GM12872 (cell line): ENCODE results near the gene CDC42EP3.

Source experiments
- TF ChIP-seq, protein P1 (sequence below): IDR thresholded peaks from 3 replicates; pipeline ENCODE4 v1.5.1; 2011; ENCODE audit warnings: low read depth, mild to moderate bottlenecking, low read length, moderate library complexity; ENCODE audit not compliant: insufficient read depth

The CDC42EP3 gene, protein sequence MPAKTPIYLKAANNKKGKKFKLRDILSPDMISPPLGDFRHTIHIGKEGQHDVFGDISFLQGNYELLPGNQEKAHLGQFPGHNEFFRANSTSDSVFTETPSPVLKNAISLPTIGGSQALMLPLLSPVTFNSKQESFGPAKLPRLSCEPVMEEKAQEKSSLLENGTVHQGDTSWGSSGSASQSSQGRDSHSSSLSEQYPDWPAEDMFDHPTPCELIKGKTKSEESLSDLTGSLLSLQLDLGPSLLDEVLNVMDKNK

DNA sequence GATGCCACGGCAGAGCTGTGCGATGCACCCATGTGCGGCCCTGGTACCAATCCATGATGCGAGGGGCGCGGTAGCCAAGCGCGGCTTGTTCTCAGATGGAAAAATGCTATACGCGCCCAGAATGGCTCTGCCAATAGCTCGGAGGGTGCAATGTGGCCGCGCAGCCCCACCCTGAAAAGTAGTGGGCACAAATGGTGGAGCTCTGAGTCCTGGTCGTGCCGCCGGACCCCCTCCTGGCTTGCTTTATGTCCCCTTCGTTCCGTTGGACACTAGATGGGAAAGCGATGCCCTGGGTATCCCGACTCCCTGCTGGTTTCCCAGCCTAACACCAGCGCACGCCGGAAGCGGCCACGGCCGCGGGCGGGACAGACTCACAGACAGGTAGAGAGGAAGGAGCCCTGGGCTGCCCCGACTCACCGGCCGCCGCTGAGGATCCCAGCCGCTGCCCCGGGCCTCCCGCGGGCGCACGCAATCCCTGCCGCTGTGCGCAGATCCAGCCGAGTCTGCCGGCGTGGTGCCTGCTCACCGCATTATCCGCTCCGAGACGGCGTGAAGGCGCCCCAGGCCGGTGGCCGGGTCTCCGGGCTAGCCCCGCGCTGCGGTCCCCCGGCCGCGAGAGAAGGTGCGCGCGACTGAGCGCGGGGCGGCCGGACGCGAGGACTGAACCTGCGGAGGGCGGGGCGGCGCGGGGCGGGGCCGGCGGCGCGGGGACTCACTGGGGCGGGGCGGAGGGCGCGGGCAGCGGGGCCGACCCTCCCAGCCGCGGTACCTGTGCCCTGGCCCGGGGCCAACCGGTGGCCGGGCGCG is at the start of gene CDC42EP3:
Gene CDC42EP3 (minus strand): TSS at position 634 of the 807 bp plus-strand sequence. CDS start 25,055 bp downstream, outside the sequence.
- TF ChIP-seq, protein P1, sequence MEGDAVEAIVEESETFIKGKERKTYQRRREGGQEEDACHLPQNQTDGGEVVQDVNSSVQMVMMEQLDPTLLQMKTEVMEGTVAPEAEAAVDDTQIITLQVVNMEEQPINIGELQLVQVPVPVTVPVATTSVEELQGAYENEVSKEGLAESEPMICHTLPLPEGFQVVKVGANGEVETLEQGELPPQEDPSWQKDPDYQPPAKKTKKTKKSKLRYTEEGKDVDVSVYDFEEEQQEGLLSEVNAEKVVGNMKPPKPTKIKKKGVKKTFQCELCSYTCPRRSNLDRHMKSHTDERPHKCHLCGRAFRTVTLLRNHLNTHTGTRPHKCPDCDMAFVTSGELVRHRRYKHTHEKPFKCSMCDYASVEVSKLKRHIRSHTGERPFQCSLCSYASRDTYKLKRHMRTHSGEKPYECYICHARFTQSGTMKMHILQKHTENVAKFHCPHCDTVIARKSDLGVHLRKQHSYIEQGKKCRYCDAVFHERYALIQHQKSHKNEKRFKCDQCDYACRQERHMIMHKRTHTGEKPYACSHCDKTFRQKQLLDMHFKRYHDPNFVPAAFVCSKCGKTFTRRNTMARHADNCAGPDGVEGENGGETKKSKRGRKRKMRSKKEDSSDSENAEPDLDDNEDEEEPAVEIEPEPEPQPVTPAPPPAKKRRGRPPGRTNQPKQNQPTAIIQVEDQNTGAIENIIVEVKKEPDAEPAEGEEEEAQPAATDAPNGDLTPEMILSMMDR = no peak

DNA sequence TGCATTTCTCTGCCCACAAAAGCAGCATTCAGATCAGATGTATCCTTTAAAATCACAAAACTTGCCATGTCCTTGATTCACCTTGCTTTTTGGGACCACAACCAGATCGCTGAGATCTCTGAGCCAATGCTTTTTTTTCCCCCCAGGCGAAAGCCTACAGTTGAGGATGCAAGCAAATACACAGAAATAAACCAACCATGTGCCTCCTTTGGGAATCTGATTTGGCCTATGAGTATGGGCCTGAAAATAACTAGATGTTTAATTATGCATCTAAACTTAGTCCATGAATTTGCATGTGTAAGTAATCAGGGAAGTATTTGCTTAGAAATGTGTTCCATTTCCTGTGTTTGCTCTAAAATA is 49.7 kb upstream of the CDC42EP3 start:
- TF ChIP-seq, protein P1 = no peak

DNA sequence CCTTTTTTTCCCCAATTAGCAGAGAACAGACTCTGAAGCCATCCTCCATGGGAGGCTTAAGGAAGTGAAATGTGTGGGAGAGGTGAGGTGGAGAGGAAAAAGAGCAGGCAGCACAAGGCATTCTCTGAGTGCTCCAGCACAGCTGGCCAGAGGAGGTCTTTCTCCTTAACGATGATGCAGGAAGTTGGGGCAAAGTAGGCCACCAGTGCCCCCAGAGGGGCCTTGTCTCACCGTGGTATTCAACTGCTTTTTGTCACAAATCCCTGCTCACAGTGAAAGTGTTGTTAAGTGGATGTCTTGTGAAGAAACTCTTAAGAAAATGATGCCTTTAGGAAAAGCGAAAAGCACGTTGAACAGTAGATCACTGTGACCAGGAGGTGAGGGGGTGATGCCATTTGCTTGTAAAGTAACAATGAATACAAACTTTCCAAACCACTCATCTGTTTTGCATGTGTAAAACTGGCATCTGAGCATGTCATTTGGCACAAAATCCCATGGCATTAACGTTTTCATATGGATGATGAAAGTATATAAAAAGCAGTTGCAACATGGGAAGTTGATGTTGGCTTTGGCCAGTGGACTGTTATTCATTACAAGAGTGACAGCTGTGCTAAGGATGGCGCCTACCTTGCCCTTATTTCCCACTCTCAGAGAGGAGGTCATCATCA is 49.2 kb upstream of the CDC42EP3 start:
- TF ChIP-seq, protein P1 = no peak

DNA sequence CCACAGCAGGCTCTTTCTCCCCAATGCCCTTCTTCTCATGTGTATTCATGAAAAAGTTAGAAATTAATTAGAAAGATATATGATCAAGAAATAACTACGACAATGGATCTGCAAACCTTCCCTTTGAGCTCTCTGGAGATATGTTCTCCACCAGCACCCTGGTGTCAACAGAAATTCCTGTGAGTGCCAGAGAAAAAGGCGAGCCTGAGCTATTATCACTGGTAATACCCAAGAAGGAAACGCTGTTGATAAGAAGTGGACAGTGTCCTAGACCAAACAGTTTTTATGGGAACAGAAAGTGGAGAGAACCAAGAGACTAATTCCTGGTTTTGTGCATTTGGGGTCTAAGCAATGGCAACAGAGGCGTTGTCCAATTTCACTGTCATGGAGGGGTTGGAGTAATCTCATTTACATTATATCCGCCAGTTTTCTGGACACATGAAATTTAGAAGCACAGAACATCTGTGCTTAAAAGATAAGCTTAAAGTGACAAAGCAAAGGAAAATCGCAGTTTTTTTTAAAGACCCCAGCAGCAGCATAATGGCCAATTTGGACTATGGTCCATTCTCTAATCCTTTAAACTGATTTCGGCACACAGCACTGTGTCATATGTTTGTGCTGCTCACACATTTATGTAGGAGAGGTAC is 47.2 kb upstream of the CDC42EP3 start:
- TF ChIP-seq, protein P1 = no peak

DNA sequence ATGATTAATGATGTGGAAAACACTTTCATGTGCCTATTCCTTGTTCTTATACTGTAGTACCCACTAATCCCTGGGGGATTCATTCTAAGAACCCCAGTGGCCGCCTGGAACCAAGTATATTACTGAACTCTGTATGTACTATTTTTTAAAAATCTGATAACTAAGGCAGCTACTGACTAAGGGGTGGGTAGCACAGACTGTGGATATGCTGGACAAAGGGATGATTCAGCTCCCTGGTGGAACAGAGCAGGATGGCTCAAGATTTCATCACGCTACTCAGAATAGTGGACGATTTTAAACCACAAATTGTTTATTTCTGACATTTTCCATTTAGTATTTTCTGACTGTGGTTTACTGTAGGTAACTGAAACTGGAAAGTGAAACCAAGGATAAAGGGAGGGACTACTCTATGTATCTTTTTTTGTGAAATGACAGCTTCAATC is 41.8 kb upstream of the CDC42EP3 start:
- TF ChIP-seq, protein P1 = no peak

DNA sequence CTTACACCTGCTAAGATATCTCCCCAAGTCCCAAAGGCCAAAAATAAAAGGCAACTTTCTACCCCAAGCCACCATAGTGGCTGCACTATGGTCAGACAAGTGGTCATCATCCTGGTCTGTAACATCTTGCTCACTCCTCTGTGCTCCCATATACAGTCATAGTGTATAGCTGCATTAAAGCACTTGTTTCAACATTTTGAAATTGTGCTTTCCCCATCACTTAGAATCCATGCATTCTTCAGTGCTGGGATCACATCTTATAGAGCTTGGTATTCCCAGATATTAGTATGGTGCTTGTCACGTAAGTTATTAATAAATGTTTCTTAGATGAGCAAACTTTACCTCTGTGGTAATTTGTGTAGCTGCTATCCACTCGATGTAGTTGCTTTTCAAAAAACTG is 40.4 kb upstream of the CDC42EP3 start:
- TF ChIP-seq, protein P1 = no peak

DNA sequence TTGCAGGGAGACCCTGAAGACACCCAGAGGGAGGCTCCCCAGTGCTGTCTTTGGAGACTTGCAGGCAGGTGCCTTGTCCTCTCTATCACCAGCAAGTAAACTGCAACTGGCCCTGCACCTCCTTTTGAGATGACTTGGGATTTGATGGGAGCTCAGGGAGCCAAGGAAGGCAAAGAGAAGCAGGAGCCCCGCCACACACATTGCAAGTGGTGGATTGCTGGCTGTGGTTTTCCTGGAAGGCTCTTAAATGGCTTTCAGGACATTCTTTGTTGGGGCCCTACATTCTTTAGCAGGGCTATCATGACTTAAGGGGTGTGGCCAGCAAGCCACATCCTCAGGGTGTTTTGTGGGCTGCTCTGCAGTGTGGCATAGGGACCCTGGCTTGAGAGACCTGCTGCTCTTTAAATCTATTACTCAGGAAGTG is 39.9 kb upstream of the CDC42EP3 start:
- TF ChIP-seq, protein P1 = no peak
